IPS DF 6.9 (cell line): ENCODE results near the gene GRID2IP.

Experiments used
- DNase-seq: peaks from one replicate; pipeline ENCODE4 v3.0.0-alpha.2; 2013; ENCODE audit warnings: low read depth, low spot score
- H3K27ac ChIP-seq: one replicate; pipeline ENCODE4 v1.5.1; 2013; ENCODE audit warnings: low read length, control low read depth
- H3K27me3 ChIP-seq: 2 replicates; pipeline ENCODE4 v1.6.1; 2013; ENCODE audit warnings: mild to moderate bottlenecking, low read length; ENCODE audit not compliant: control insufficient read depth, insufficient read depth
- H3K36me3 ChIP-seq: 2 replicates; pipeline ENCODE4 v1.6.1; 2013; ENCODE audit warnings: low read length; ENCODE audit not compliant: control insufficient read depth, insufficient read depth
- H3K4me1 ChIP-seq: 2 replicates; pipeline ENCODE4 v1.6.1; 2013; ENCODE audit warnings: low read length; ENCODE audit not compliant: control insufficient read depth, insufficient read depth
- H3K4me3 ChIP-seq: 2 replicates; pipeline ENCODE4 v1.5.1; 2013; ENCODE audit warnings: mild to moderate bottlenecking, low read length
- H3K9me3 ChIP-seq: 2 replicates; pipeline ENCODE4 v1.6.1; 2013; ENCODE audit warnings: low read length, inconsistent platforms; ENCODE audit not compliant: control insufficient read depth, insufficient read depth
- WGBS: extraction: QIAGEN DNeasy Blood & Tissue Kit; methylation state at CpG from one replicate; pipeline ENCODE4 v1.1.7; 2013; ENCODE audit warnings: mixed read lengths, missing lambda C conversion rate; ENCODE audit not compliant: insufficient read length, insufficient coverage; 5-methylcytosine and 5-hydroxymethylcytosine counted together

Gene GRID2IP

GRCh38 chr7:6487184-6487545 lies 64.1 kb downstream of the GRID2IP start:
- Histone ChIP-seq H3K36me3 (no peaks in the 10 kb centered on the region), H3K27me3 (no peaks in the 10 kb centered on the region), H3K4me1 (no peaks in the 10 kb centered on the region), H3K9me3 (no peaks in the 10 kb centered on the region), H3K27ac (no peak overlapping the region), H3K4me3 (no peak overlapping the region)
- no peak for DNase-seq
- WGBS, result no CpG with 5 or more reads among the region's 4 CpGs

- WGBS, result no CpG with 5 or more reads among the region's 19 CpGs
- no peak overlapping the region for H3K4me3 ChIP-seq
- no peak for DNase-seq
- no peak overlapping the region for H3K27ac ChIP-seq
- no peaks in the 10 kb centered on the region for H3K9me3 ChIP-seq
- H3K36me3 ChIP-seq, result no peaks in the 10 kb centered on the region
- H3K27me3 ChIP-seq, result no peaks in the 10 kb centered on the region
- no peaks in the 10 kb centered on the region for H3K4me1 ChIP-seq
Measured at GRCh38 chr7:6486438-6487183, 64.7 kb downstream of the GRID2IP start.

GRCh38 chr7:6482743-6483119 lies 68.5 kb downstream of the GRID2IP start:
- no peaks in the 10 kb centered on the region for H3K9me3 ChIP-seq
- H3K27ac ChIP-seq, result no peak overlapping the region
- DNase-seq, result no peak
- no CpG with 5 or more reads among the region's 6 CpGs for WGBS
- no peaks in the 10 kb centered on the region for H3K36me3 ChIP-seq
- H3K27me3 ChIP-seq, result no peaks in the 10 kb centered on the region
- H3K4me1 ChIP-seq, result no peaks in the 10 kb centered on the region
- H3K4me3 ChIP-seq, result peak overlapping the region; percentile 83; the same call in 1 of the 2 replicates

DNA sequence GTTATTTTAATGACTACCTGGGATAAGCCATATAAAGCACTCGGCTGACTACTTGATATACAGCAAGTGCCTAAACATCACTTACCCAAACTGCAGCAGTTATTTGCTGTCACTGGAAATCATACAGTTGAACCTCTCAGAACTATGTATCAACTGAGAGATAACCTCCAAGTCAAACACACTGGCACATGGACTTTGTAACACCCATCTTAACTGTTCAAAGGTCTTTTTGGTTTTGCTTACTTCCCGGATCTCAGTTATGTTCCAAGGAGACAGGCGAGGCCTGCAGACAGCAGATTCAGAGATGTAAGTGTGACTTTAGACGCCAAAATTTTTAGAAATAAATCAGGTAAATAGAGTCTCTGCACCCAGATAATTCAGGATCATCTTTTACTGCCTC lies 69.0 kb downstream of the GRID2IP start:
- Histone ChIP-seq H3K27ac (no peak overlapping the region), H3K9me3 (no peaks in the 10 kb centered on the region), H3K4me1 (no peaks in the 10 kb centered on the region), H3K36me3 (no peaks in the 10 kb centered on the region), H3K4me3 (no peak overlapping the region), H3K27me3 (no peaks in the 10 kb centered on the region)
- DNase-seq, result no peak
- WGBS, result no CpG with 5 or more reads among the region's 4 CpGs

- no peak for DNase-seq
- H3K27me3 ChIP-seq, result no peaks in the 10 kb centered on the region
- H3K27ac ChIP-seq, result no peak overlapping the region
- H3K9me3 ChIP-seq, result no peaks in the 10 kb centered on the region
- H3K36me3 ChIP-seq, result no peaks in the 10 kb centered on the region
- no CpG with 5 or more reads among the region's 6 CpGs for WGBS
- no peak overlapping the region for H3K4me3 ChIP-seq
- no peaks in the 10 kb centered on the region for H3K4me1 ChIP-seq
Measured at GRCh38 chr7:6481445-6481844, 69.8 kb downstream of the GRID2IP start.

- no peak overlapping the region for H3K4me3 ChIP-seq
- no peak overlapping the region for H3K27ac ChIP-seq
- DNase-seq, result no peak
- H3K9me3 ChIP-seq, result no peaks in the 10 kb centered on the region
- H3K36me3 ChIP-seq, result no peaks in the 10 kb centered on the region
- H3K27me3 ChIP-seq, result no peaks in the 10 kb centered on the region
- no peaks in the 10 kb centered on the region for H3K4me1 ChIP-seq
- no CpG with 5 or more reads among the region's 5 CpGs for WGBS
Measured at GRCh38 chr7:6480323-6480660, 71.0 kb downstream of the GRID2IP start.

GRCh38 chr7:6479067-6479466 lies 72.2 kb downstream of the GRID2IP start:
- DNase-seq, result no peak
- H3K4me1 ChIP-seq, result no peaks in the 10 kb centered on the region
- no peaks in the 10 kb centered on the region for H3K27me3 ChIP-seq
- no peak overlapping the region for H3K4me3 ChIP-seq
- no peaks in the 10 kb centered on the region for H3K36me3 ChIP-seq
- H3K9me3 ChIP-seq, result no peaks in the 10 kb centered on the region
- no peak overlapping the region for H3K27ac ChIP-seq
- WGBS, result no CpG with 5 or more reads among the region's 8 CpGs

- Histone ChIP-seq H3K27me3 (no peaks in the 10 kb centered on the region), H3K9me3 (no peaks in the 10 kb centered on the region), H3K4me1 (no peaks in the 10 kb centered on the region), H3K27ac (no peak overlapping the region), H3K4me3 (no peak overlapping the region), H3K36me3 (no peaks in the 10 kb centered on the region)
- WGBS, result no CpG with 5 or more reads among the region's 7 CpGs
- no peak for DNase-seq
Measured at GRCh38 chr7:6478186-6478585, 73.1 kb downstream of the GRID2IP start.

DNA sequence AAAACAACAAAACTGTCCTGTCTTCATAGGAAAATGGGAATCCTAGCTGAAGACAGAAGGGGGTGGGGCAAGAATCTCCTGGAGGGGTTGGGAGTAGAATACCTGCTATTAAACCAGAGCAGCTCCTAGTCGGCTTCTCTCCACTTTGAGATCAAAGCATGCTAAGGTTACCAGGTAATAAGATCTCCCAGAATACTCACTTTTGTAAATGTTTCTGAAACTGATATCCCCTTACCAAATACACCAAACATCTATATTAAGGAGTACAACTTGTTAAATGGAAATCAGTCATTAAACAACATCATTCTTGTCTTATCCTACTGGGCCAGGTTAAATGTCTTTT lies 74.0 kb downstream of the GRID2IP start:
- no peaks in the 10 kb centered on the region for H3K9me3 ChIP-seq
- H3K4me1 ChIP-seq, result no peaks in the 10 kb centered on the region
- WGBS, result no CpG with 5 or more reads among the region's 1 CpG
- no peak overlapping the region for H3K4me3 ChIP-seq
- no peaks in the 10 kb centered on the region for H3K36me3 ChIP-seq
- no peak for DNase-seq
- no peak overlapping the region for H3K27ac ChIP-seq
- no peaks in the 10 kb centered on the region for H3K27me3 ChIP-seq

- Histone ChIP-seq H3K27ac (no peak overlapping the region), H3K9me3 (no peaks in the 10 kb centered on the region), H3K4me3 (no peak overlapping the region), H3K4me1 (no peaks in the 10 kb centered on the region), H3K36me3 (no peaks in the 10 kb centered on the region), H3K27me3 (no peaks in the 10 kb centered on the region)
- WGBS, result no CpG with 5 or more reads among the region's 7 CpGs
- DNase-seq, result no peak
Measured at GRCh38 chr7:6476596-6477317, 74.5 kb downstream of the GRID2IP start.
